ENCODE measurements around the gene PARD6A. TPM values are rescaled to one million over a fixed set of nuclear protein-coding genes. Genes with fewer than 3 reads are reported as not detected.

PARD6A gene
- polyA plus RNA-seq, 1 donor (not counting 4 experiments of a cell fraction or from before 2014, with no cell fraction given), result 0.20 TPM

DNA sequence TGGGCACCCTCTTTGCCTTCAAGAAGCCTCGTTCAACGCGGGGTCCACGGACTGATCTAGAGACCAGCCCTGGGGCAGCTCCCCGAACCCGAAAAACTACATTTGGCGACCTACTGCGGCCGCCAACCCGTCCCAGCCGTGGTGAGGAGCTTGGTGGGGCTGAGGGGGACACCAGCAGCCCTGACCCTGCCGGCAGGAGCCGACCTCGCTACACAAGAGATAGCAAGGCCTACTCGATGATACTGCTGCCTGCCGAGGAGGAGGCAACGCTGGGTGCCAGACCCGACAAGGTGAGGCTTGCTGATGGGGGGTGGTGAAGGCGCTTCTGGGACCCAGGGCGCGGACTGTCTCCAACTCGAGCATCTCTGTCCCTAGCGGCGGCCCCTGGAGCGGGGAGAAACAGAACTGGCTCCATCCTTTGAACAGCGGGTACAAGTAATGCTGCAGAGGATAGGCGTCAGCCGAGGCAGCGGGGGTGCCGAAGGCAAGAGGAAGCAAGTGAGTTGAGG lies 6.3 kb upstream of the PARD6A start:
- peaks cover 8% of the 10 kb centered on the region for H3K79me2 ChIP-seq (ENCODE audit: control insufficient read depth, insufficient read depth, low read length)
- peaks cover 2% of the 10 kb centered on the region for H4K20me1 ChIP-seq (ENCODE audit: control insufficient read depth, extremely low read depth, insufficient read depth, low read length)
- H3K4me2 ChIP-seq (ENCODE audit: control insufficient read depth, extremely low read depth, insufficient read depth, low read depth, low read length), result no peak overlapping the region
- no peak overlapping the region for H3K27ac ChIP-seq (ENCODE audit: control insufficient read depth, insufficient read depth, low read length)
- H3K4me1 ChIP-seq (ENCODE audit: control insufficient read depth, extremely low read depth, insufficient read depth, low read length), result peaks cover 6% of the 10 kb centered on the region
- no peak overlapping the region for H3K9ac ChIP-seq (ENCODE audit: control insufficient read depth, extremely low read depth, insufficient read depth, low read length)
- FAIRE-seq (no peak), DNase-seq (ENCODE audit: low read depth, low spot score) (no peak)
- H3K9me1 ChIP-seq (ENCODE audit: control insufficient read depth, extremely low read depth, insufficient read depth, low read length), result no peaks in the 10 kb centered on the region
- peaks cover 56% of the 10 kb centered on the region for H3K27me3 ChIP-seq (ENCODE audit: control insufficient read depth, extremely low read depth, insufficient read depth, low read length)
- dilution Hi-C loops (cut with MboI; ENCODE audit: extremely low pct_ligation_motif_present, low sequenced_read_pairs), result no loop called here
- H3K36me3 ChIP-seq (ENCODE audit: control insufficient read depth in 2 of 2, extremely low read depth in 1 of 2, insufficient read depth in 2 of 2, low read length in 2 of 2), result peaks cover 0 to 4% of the 10 kb centered on the region in 2 experiments
- TF ChIP-seq, protein P1, sequence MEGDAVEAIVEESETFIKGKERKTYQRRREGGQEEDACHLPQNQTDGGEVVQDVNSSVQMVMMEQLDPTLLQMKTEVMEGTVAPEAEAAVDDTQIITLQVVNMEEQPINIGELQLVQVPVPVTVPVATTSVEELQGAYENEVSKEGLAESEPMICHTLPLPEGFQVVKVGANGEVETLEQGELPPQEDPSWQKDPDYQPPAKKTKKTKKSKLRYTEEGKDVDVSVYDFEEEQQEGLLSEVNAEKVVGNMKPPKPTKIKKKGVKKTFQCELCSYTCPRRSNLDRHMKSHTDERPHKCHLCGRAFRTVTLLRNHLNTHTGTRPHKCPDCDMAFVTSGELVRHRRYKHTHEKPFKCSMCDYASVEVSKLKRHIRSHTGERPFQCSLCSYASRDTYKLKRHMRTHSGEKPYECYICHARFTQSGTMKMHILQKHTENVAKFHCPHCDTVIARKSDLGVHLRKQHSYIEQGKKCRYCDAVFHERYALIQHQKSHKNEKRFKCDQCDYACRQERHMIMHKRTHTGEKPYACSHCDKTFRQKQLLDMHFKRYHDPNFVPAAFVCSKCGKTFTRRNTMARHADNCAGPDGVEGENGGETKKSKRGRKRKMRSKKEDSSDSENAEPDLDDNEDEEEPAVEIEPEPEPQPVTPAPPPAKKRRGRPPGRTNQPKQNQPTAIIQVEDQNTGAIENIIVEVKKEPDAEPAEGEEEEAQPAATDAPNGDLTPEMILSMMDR (optimal IDR thresholded peaks at IDR 0.05 in 1 of 3, IDR thresholded peaks at IDR 0.05 in 1 of 3, conservative IDR thresholded peaks at IDR 0.05 in 1 of 3; ENCODE audit: extremely low read depth in 1 of 3, insufficient read depth in 2 of 3, low read length in 3 of 3), result no peak
- TF ChIP-seq EZH2 (IDR thresholded peaks at IDR 0.05; ENCODE audit: low read length), result no peak
- no peak overlapping the region for H3K4me3 ChIP-seq (ENCODE audit: control insufficient read depth in 2 of 3, extremely low read depth in 1 of 3, insufficient read depth in 2 of 3, low read depth in 1 of 3, low read length in 3 of 3)
- no peaks in the 10 kb centered on the region for H3K9me3 ChIP-seq (ENCODE audit: control insufficient read depth, low read depth, low read length)
- no peak overlapping the region for H2AFZ ChIP-seq (ENCODE audit: control insufficient read depth, low read length)

DNA sequence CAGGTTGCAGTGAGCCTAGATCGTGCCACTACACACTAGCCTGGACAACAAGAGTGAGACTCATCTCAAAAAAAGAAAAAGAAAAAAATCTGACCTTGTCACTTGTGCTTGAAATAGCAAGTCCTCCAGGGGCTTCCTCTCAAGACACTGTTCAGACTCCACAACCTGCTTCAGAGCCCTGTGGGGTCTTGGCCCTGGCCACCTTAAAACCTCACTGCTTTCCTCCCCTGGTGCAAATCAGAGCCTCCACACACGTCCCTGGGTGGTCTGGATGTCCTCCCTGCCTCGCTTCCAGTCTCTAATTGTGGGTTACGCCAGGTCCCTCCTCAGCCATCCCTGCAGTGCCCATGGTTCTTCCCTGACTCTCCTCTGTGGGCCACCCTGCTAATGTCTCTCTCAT lies 5.4 kb upstream of the PARD6A start:
- H3K4me3 ChIP-seq (ENCODE audit: control insufficient read depth in 2 of 3, extremely low read depth in 1 of 3, insufficient read depth in 2 of 3, low read depth in 1 of 3, low read length in 3 of 3), result no peak overlapping the region
- H3K4me2 ChIP-seq (ENCODE audit: control insufficient read depth, extremely low read depth, insufficient read depth, low read depth, low read length), result no peak overlapping the region
- peaks cover 12% of the 10 kb centered on the region for H3K79me2 ChIP-seq (ENCODE audit: control insufficient read depth, insufficient read depth, low read length)
- peaks cover 47% of the 10 kb centered on the region for H3K27me3 ChIP-seq (ENCODE audit: control insufficient read depth, extremely low read depth, insufficient read depth, low read length)
- dilution Hi-C loops (cut with MboI; ENCODE audit: extremely low pct_ligation_motif_present, low sequenced_read_pairs), result no loop called here
- H2AFZ ChIP-seq (ENCODE audit: control insufficient read depth, low read length), result no peak overlapping the region
- H3K9me1 ChIP-seq (ENCODE audit: control insufficient read depth, extremely low read depth, insufficient read depth, low read length), result no peaks in the 10 kb centered on the region
- H3K27ac ChIP-seq (ENCODE audit: control insufficient read depth, insufficient read depth, low read length), result no peak overlapping the region
- FAIRE-seq (no peak), DNase-seq (ENCODE audit: low read depth, low spot score) (no peak)
- peaks cover 2% of the 10 kb centered on the region for H4K20me1 ChIP-seq (ENCODE audit: control insufficient read depth, extremely low read depth, insufficient read depth, low read length)
- H3K9ac ChIP-seq (ENCODE audit: control insufficient read depth, extremely low read depth, insufficient read depth, low read length), result no peak overlapping the region
- H3K36me3 ChIP-seq (ENCODE audit: control insufficient read depth in 2 of 2, extremely low read depth in 1 of 2, insufficient read depth in 2 of 2, low read length in 2 of 2), result peaks cover 0 to 4% of the 10 kb centered on the region in 2 experiments
- TF ChIP-seq, protein P1 (optimal IDR thresholded peaks at IDR 0.05 in 1 of 3, IDR thresholded peaks at IDR 0.05 in 1 of 3, conservative IDR thresholded peaks at IDR 0.05 in 1 of 3; ENCODE audit: extremely low read depth in 1 of 3, insufficient read depth in 2 of 3, low read length in 3 of 3), result no peak
- TF ChIP-seq EZH2 (IDR thresholded peaks at IDR 0.05; ENCODE audit: low read length), result no peak
- H3K9me3 ChIP-seq (ENCODE audit: control insufficient read depth, low read depth, low read length), result no peaks in the 10 kb centered on the region
- H3K4me1 ChIP-seq (ENCODE audit: control insufficient read depth, extremely low read depth, insufficient read depth, low read length), result peaks cover 6% of the 10 kb centered on the region

Measured in keratinocyte (primary cell).